ENCODE measurements around the gene PUS1.

The PUS1 gene

GRCh38 chr12:131941987-131942341 lies 12.9 kb downstream of the PUS1 start:
- Histone ChIP-seq H4K20me1 (ENCODE audit: insufficient read depth) (no peaks in the 10 kb centered on the region), H3K27me3 (ENCODE audit: insufficient read depth, low read depth) (no peaks in the 10 kb centered on the region), H3K4me1 (ENCODE audit: low read depth, poor library complexity, severe bottlenecking) (no peaks in the 10 kb centered on the region), H3K27ac (no peak overlapping the region), H3K79me2 (ENCODE audit: insufficient read depth, low read depth) (no peaks in the 10 kb centered on the region), H3K4me2 (no peak overlapping the region), H2AFZ (ENCODE audit: low read depth) (no peak overlapping the region), H3K9ac (no peak overlapping the region), H3K4me3 (IDR thresholded peaks at IDR 0.05; ENCODE audit: insufficient read depth, low read depth, low read length) (no peak overlapping the region), H3K36me3 (ENCODE audit: insufficient read depth) (no peaks in the 10 kb centered on the region)
- TF ChIP-seq, protein P1, sequence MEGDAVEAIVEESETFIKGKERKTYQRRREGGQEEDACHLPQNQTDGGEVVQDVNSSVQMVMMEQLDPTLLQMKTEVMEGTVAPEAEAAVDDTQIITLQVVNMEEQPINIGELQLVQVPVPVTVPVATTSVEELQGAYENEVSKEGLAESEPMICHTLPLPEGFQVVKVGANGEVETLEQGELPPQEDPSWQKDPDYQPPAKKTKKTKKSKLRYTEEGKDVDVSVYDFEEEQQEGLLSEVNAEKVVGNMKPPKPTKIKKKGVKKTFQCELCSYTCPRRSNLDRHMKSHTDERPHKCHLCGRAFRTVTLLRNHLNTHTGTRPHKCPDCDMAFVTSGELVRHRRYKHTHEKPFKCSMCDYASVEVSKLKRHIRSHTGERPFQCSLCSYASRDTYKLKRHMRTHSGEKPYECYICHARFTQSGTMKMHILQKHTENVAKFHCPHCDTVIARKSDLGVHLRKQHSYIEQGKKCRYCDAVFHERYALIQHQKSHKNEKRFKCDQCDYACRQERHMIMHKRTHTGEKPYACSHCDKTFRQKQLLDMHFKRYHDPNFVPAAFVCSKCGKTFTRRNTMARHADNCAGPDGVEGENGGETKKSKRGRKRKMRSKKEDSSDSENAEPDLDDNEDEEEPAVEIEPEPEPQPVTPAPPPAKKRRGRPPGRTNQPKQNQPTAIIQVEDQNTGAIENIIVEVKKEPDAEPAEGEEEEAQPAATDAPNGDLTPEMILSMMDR (conservative IDR thresholded peaks at IDR 0.05; ENCODE audit: low read depth, low read length), result no peak

DNA sequence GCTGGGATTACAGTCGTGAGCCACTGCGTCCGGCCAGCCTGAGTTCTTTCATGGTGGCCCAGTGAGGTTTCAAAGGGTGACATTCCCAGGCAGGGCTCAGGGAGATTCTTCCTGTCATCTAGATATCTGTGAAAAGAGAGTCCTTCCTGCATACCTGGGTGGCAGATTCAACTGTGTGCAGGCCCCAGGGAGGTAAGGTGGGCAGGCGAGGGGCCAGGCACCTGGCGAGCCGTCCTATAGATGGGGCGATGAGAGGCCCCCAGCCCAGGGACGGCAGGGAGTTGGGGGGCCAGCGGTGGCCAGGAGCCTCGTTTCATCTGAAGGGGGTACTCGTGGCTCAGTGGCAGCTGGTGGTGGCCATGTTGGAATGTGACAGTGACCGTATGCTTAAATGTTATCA lies 13.6 kb downstream of the PUS1 start:
- TF ChIP-seq, protein P1 (conservative IDR thresholded peaks at IDR 0.05; ENCODE audit: low read depth, low read length), result no peak
- Histone ChIP-seq H3K36me3 (ENCODE audit: insufficient read depth) (no peaks in the 10 kb centered on the region), H3K79me2 (ENCODE audit: insufficient read depth, low read depth) (no peaks in the 10 kb centered on the region), H4K20me1 (ENCODE audit: insufficient read depth) (no peaks in the 10 kb centered on the region), H3K27me3 (ENCODE audit: insufficient read depth, low read depth) (no peaks in the 10 kb centered on the region), H3K9ac (no peak overlapping the region), H2AFZ (ENCODE audit: low read depth) (no peak overlapping the region), H3K27ac (no peak overlapping the region), H3K4me3 (IDR thresholded peaks at IDR 0.05; ENCODE audit: insufficient read depth, low read depth, low read length) (no peak overlapping the region), H3K4me1 (ENCODE audit: low read depth, poor library complexity, severe bottlenecking) (peaks cover 4% of the 10 kb centered on the region), H3K4me2 (no peak overlapping the region)

GRCh38 chr12:131943389-131943788 lies 14.3 kb downstream of the PUS1 start:
- no peaks in the 10 kb centered on the region for H3K79me2 ChIP-seq (ENCODE audit: insufficient read depth, low read depth)
- no peaks in the 10 kb centered on the region for H3K36me3 ChIP-seq (ENCODE audit: insufficient read depth)

GRCh38 chr12:131943876-131944275 lies 14.8 kb downstream of the PUS1 start:
- TF ChIP-seq, protein P1 (conservative IDR thresholded peaks at IDR 0.05; ENCODE audit: low read depth, low read length), result no peak
- Histone ChIP-seq H2AFZ (ENCODE audit: low read depth) (no peak overlapping the region), H3K4me2 (no peak overlapping the region), H3K27ac (no peak overlapping the region), H3K27me3 (ENCODE audit: insufficient read depth, low read depth) (no peaks in the 10 kb centered on the region), H3K9ac (no peak overlapping the region), H3K36me3 (ENCODE audit: insufficient read depth) (no peaks in the 10 kb centered on the region), H3K4me3 (IDR thresholded peaks at IDR 0.05; ENCODE audit: insufficient read depth, low read depth, low read length) (no peak overlapping the region), H3K79me2 (ENCODE audit: insufficient read depth, low read depth) (no peaks in the 10 kb centered on the region), H3K4me1 (ENCODE audit: low read depth, poor library complexity, severe bottlenecking) (peaks cover 9% of the 10 kb centered on the region), H4K20me1 (ENCODE audit: insufficient read depth) (no peaks in the 10 kb centered on the region)

More at GRCh38 chr12:131943389-131943788, 14.3 kb downstream of the PUS1 start:
- no peak overlapping the region for H3K4me3 ChIP-seq (IDR thresholded peaks at IDR 0.05; ENCODE audit: insufficient read depth, low read depth, low read length)
- H3K27me3 ChIP-seq (ENCODE audit: insufficient read depth, low read depth), result no peaks in the 10 kb centered on the region
- TF ChIP-seq, protein P1 (conservative IDR thresholded peaks at IDR 0.05; ENCODE audit: low read depth, low read length), result no peak
- H2AFZ ChIP-seq (ENCODE audit: low read depth), result no peak overlapping the region
- H3K4me2 ChIP-seq, result no peak overlapping the region
- H3K9ac ChIP-seq, result no peak overlapping the region
- H4K20me1 ChIP-seq (ENCODE audit: insufficient read depth), result no peaks in the 10 kb centered on the region
- H3K27ac ChIP-seq, result no peak overlapping the region
- H3K4me1 ChIP-seq (ENCODE audit: low read depth, poor library complexity, severe bottlenecking), result peaks cover 9% of the 10 kb centered on the region

Measured in KMS-11 (cell line).